GM11168 (cell line): ENCODE results near the gene NUDT22.

ENCODE experiments used
- in situ Hi-C: fragments of 300-500 bp; cut with MboI; formaldehyde crosslinking; loops from one replicate; pipeline ENCODE4 v1.12.0; 2022; ENCODE audit warnings: low sequenced_read_pairs; ENCODE audit not compliant: unreplicated experiment

NUDT22 gene

GRCh38 chr11:64226507-64227051 lies 505 bp downstream of the NUDT22 start:
- in situ Hi-C loops: no loop called here

- in situ Hi-C loops: no loop called here
Observed at GRCh38 chr11:64227405-64227956, 1.4 kb downstream of the NUDT22 start.

DNA sequence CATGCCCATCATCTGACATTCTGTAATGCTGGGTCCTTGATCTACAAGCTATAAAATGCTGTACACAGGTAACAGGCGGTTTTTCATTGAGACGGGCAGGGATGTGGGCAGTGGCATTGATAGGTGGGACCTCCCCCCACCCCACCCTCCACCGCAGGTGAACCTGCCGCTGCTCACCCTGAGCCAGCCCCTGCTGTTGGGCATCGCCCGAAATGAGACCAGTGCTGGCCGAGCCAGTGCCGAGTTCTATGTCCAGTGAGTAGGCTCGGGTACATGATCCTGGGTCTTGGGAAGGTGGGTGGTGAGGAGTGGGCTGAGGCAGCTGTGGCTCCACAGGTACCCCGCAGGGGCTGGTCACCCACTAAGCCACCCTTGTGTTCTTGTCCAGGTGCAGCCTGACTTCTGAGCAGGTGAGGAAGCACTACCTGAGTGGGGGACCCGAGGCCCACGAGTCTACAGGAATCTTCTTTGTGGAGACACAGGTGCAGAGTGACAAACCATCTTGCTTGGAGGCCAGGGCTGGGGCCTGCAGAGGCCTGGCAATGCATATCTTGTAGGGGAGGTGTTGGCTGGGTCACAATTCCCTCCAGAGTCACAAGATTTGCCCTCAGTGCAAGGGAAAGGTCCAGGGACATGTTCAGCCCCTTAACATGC lies 3.1 kb downstream of the NUDT22 start:
- in situ Hi-C loops: no loop called here

DNA sequence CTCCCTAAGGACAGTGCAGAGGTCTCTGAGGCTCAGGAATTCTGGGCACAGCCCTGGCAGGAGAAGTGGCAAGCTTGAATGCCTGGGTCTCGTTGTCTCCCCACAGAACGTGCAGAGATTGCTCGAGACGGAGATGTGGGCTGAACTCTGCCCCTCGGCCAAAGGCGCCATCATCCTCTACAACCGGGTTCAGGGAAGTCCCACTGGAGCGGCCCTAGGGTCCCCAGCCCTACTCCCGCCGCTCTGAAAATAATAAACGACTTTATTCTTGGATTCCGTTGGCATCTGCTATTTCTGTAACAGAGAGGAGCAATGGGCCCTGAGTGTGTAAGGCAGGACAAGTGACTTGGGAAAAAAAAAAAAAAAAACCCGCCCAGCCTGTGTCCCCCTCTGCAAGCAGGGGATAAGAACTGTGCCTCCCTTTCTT lies 3.7 kb downstream of the NUDT22 start:
- in situ Hi-C loops: no loop called here

GRCh38 chr11:64230171-64230984 lies 4.3 kb downstream of the NUDT22 start, which contains the start of gene DNAJC4:
TSS of gene DNAJC4 (plus strand) at chr11:64230548. CDS start at chr11:64230855, 307 bp downstream.
- in situ Hi-C loops: no loop called here

GRCh38 chr11:64230985-64231365 lies 4.9 kb downstream of the NUDT22 start:
- in situ Hi-C loops: no loop called here

- in situ Hi-C loops: no loop called here
Observed at GRCh38 chr11:64231546-64231945, 5.5 kb downstream of the NUDT22 start.

GRCh38 chr11:64232182-64232966 lies 6.3 kb downstream of the NUDT22 start:
- in situ Hi-C loops: no loop called here

- in situ Hi-C loops: no loop called here
Observed at GRCh38 chr11:64232967-64233315, 6.9 kb downstream of the NUDT22 start.

GRCh38 chr11:64233913-64234586 lies 8.0 kb downstream of the NUDT22 start, which contains the start of gene VEGFB:
TSS of gene VEGFB (plus strand) at chr11:64234584. CDS start at chr11:64234834, 250 bp downstream.
- in situ Hi-C loops: no loop called here

DNA sequence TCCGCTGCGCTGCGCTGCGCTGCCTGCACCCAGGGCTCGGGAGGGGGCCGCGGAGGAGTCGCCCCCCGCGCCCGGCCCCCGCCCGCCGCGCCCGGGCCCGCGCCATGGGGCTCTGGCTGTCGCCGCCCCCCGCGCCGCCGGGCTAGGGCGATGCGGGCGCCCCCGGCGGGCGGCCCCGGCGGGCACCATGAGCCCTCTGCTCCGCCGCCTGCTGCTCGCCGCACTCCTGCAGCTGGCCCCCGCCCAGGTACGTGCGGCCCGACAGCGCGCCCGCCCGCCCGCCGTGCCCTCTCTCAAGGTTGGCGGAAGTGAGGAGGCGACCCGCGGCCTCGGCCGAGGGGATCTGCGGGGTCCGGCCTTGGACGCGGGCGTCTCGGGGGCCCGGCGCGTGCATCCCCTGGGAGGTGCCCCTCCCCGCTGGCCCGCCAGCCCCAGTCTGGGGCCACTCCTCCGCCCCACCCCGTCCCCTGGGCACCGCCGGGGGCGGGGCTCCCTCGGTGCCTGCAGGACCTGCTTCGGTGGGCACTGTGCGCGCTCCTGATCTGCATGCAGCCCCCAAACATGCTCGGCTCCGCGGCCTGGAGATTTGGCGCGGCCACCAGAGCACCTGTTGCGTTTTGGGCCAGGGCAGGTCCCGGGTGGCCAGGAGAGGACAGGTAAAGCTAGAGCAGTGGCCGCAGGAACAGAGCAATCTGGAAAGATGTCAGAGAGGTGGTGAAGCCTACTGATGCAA lies 8.7 kb downstream of the NUDT22 start:
- in situ Hi-C loops: no loop called here

DNA sequence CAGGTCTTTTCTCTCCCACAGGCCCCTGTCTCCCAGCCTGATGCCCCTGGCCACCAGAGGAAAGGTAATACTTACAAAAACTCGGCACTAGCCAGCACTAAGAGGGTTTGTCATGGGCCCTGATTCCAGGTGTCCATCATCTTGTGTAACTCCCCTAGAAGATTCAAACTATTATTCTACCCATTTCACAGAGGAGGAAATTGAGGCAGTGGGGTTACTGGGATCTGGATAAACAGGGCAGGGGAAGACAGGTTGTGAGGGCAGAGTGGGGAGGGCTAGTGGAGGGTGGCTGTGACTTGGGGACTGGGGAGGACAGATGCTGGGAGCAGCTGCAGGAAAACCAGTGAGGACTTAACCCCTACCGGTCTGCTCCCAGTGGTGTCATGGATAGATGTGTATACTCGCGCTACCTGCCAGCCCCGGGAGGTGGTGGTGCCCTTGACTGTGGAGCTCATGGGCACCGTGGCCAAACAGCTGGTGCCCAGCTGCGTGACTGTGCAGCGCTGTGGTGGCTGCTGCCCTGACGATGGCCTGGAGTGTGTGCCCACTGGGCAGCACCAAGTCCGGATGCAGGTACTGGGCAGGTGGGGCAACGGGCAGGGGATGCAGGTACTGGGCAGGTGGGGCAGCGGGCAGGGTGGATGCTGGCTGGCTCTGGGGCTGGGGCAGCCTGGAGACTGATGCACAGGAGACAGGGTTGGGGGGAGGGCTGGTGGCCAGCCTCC lies 9.5 kb downstream of the NUDT22 start:
- in situ Hi-C loops: no loop called here

- in situ Hi-C loops: no loop called here
Observed at GRCh38 chr11:64237484-64237951, 11.4 kb downstream of the NUDT22 start.

DNA sequence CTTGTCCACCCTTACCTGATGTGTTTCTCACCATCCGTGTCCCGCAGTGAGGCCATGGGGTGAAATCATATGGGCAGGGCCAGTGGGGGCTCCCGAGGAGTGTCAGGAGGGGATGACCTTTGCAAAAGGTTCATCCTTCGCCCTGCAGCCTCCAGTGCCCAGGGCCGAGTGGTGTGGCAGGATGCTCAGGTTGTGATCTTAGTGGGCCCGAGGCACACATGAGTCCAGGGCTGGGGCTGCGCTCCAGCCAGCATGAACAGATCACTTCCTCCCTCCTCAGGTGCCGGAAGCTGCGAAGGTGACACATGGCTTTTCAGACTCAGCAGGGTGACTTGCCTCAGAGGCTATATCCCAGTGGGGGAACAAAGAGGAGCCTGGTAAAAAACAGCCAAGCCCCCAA lies 12.0 kb downstream of the NUDT22 start:
- in situ Hi-C loops: no loop called here

- in situ Hi-C loops: no loop called here
Observed at GRCh38 chr11:64238999-64239398, 12.9 kb downstream of the NUDT22 start.

DNA sequence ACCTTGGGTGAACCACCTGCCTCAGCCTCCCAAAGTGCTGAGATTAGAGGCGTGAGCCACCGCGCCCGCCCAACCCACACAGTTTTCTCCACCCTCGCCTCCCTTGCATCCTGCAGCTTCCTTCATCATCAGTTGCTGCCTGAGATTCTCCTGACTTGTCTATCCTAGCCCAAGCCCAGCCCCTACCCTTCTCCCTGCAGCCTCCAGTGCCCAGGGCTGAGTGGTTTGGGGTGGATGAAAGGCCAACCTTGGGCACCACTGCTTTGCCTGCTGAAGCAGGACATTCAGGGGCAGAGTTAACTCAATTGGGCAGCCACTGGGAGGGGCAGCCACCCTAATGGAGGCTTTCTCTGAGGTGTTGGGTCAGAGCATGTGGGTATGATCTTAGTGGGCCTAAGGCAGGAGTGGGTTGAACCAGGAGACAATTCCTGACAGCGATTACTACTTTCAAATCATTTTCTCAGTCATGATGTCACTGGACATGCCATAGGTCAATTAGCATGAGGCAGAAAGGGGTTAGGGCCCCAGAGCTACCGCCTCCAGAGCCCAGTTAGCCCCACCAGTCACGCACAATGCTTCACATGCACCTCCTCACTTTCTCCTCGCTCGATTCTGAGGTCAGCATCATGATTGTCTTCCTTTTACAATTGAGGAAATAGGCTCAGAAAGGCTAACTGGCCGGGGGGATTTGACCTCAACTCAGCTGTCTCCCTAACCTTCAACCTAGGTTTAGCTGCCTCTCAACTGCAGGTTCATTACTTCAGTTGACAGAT lies 13.8 kb downstream of the NUDT22 start:
- in situ Hi-C loops: no loop called here

DNA sequence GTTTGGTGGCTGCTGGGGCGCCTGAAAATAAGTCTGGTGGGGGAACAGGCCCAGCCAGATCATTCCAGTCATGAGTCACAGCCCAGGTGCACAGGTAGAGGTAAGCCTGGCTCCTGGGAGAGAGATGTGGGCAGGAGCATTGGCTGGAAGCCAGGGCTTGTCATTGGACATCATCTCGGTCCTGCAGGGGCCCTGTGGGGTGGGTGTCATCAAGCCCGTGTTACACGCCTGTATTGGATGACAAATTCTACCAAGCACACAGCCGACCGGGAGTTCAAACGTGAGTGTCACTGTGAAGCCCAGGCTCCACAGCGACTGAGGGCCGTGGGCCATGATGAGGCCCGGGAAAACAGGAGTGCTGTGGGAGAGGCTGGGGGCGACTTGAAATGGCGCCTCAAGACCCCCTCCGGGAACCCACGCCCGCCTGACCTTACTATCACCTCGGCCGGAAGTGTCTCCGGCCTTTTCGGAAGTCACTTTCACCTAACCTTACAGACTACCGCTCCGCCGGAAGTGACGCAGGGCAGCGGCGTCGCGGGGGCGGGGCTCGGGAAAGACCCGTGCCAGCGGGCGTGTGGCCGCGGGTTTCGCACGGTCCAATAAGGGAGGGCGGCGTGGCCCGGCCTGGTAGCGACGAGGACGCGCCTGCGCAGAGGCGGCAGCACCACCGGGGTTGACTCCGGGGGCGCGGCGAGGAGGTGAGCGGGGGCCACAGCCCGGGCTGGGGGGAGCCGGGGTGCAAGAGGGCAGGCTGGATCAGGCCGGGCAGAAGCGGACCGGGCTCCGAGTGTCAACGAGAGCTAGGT lies 14.6 kb downstream of the NUDT22 start, which contains the start of gene FKBP2:
TSS of gene FKBP2 (plus strand) at position 661 of the 806 bp plus-strand sequence. CDS start 1,293 bp downstream, outside the sequence.
- in situ Hi-C loops: no loop called here
